HPDE6-E6E7 (cell line): ENCODE data around the gene SNAPC4.

Experiments
- DNase-seq: peaks from one replicate; pipeline ENCODE4 v3.0.0; 2011; ENCODE audit warnings: missing footprints; ENCODE audit errors: extremely low spot score

The SNAPC4 gene

GRCh38 chr9:136392538-136393449, 7.2 kb downstream of the SNAPC4 start:
- DNase-seq: no peak

- no peak for DNase-seq
These were observed 8.0 kb downstream of the SNAPC4 start for GRCh38 chr9:136391737-136392537.

GRCh38 chr9:136389396-136389795, 10.6 kb downstream of the SNAPC4 start:
- no peak for DNase-seq

GRCh38 chr9:136387217-136387616, 12.8 kb downstream of the SNAPC4 start:
- no peak for DNase-seq

- no peak for DNase-seq
These were observed 14.0 kb downstream of the SNAPC4 start for GRCh38 chr9:136386018-136386417.

GRCh38 chr9:136385015-136385414, 15.0 kb downstream of the SNAPC4 start:
- no peak for DNase-seq

GRCh38 chr9:136383436-136383835, 16.5 kb downstream of the SNAPC4 start:
- no peak for DNase-seq

GRCh38 chr9:136381966-136382513, 17.9 kb downstream of the SNAPC4 start:
- no peak for DNase-seq

- DNase-seq: no peak
These were observed 18.7 kb downstream of the SNAPC4 start for GRCh38 chr9:136381311-136381710.

GRCh38 chr9:136380381-136380780, 19.6 kb downstream of the SNAPC4 start:
- no peak for DNase-seq

- no peak for DNase-seq
These were observed 20.1 kb downstream of the SNAPC4 start for GRCh38 chr9:136379891-136380290.

- DNase-seq: no peak
These were observed 20.6 kb downstream of the SNAPC4 start for GRCh38 chr9:136379401-136379800.

- DNase-seq: no peak
These were observed 21.0 kb downstream of the SNAPC4 start for GRCh38 chr9:136379003-136379287.

- no peak for DNase-seq
These were observed 21.6 kb downstream of the SNAPC4 start for GRCh38 chr9:136378170-136379002.

GRCh38 chr9:136377341-136378169, 22.4 kb downstream of the SNAPC4 start:
- DNase-seq: no peak

GRCh38 chr9:136376457-136376856, 23.5 kb downstream of the SNAPC4 start:
- no peak for DNase-seq

- no peak for DNase-seq
These were observed 24.9 kb downstream of the SNAPC4 start for GRCh38 chr9:136375096-136375495.

GRCh38 chr9:136374183-136374575, 25.8 kb downstream of the SNAPC4 start:
- DNase-seq: no peak

GRCh38 chr9:136373300-136374182, 26.4 kb downstream of the SNAPC4 start, which contains the start of gene CARD9:
CARD9 (minus strand) TSS chr9:136373669; CDS start chr9:136372078, 1,591 bp downstream.
- DNase-seq: no peak
